Kidney (tissue), 14 donors: ENCODE results near the gene RPL15. TPM values are rescaled to one million over a fixed set of nuclear protein-coding genes. Genes with fewer than 3 reads are reported as not detected.

Source experiments
- DNase-seq, 5 donors: peaks; one replicate each; pipeline ENCODE4 v3.0.0-alpha.2; 2013 to 2020
- FAIRE-seq: peaks from 2 replicates; lab custom pipeline; 2012; peaks lifted over from hg19 to GRCh38; lab: Jason Lieb, UNC
- H3K27ac ChIP-seq, 2 donors: one replicate each; pipeline ENCODE4 v1.7.0; 2013; ENCODE audit warnings: low read depth in 2 of 2, low read length in 2 of 2, inconsistent platforms in 1 of 2
- H3K27me3 ChIP-seq: one replicate; pipeline ENCODE4 v1.7.1; 2013; ENCODE audit warnings: low read length, inconsistent platforms; ENCODE audit not compliant: control insufficient read depth, insufficient read depth
- H3K36me3 ChIP-seq, 3 donors: one replicate each; pipeline versions ENCODE4 v1.7.0 to v1.7.1; 2013; ENCODE audit warnings: low read length in 3 of 3, control low read depth in 1 of 3, inconsistent platforms in 1 of 3; ENCODE audit not compliant: insufficient read depth in 3 of 3, control insufficient read depth in 2 of 3
- H3K4me1 ChIP-seq, 3 donors: one replicate each; pipeline versions ENCODE4 v1.7.0 to v1.7.1; 2013; ENCODE audit warnings: low read length in 3 of 3, inconsistent platforms in 1 of 3, low read depth in 1 of 3; ENCODE audit not compliant: control insufficient read depth in 2 of 3, insufficient read depth in 2 of 3
- H3K4me3 ChIP-seq, 3 donors: one replicate each; pipeline versions ENCODE4 v1.7.0 to v1.8.1; 2013; ENCODE audit warnings: low read length in 3 of 3, control low read depth in 1 of 3, inconsistent platforms in 1 of 3
- H3K9ac ChIP-seq, 3 donors: one replicate each; pipeline versions ENCODE4 v1.7.0 to v1.7.1; 2013; ENCODE audit warnings: low read length in 3 of 3, control low read depth in 1 of 3, inconsistent platforms in 1 of 3
- H3K9me3 ChIP-seq, 3 donors: one replicate each; pipeline versions ENCODE4 v1.7.0 to v1.7.1; 2013; ENCODE audit warnings: low read length in 3 of 3, control low read depth in 1 of 3, inconsistent platforms in 1 of 3; ENCODE audit not compliant: control insufficient read depth in 2 of 3, insufficient read depth in 1 of 3
- CTCF ChIP-seq: IDR thresholded peaks from 3 replicates; pipeline ENCODE4 v1.5.1; 2012; ENCODE audit warnings: mild to moderate bottlenecking, moderate library complexity, borderline replicate concordance; ENCODE audit not compliant: insufficient read depth; ENCODE audit errors: extremely low read depth
- intact Hi-C: fragments of 100-400 bp; cut with DNase I; formaldehyde crosslinking; loops from one replicate; pipeline ENCODE4 v1.11.1; 2022
- polyA plus RNA-seq: library from polyadenylated mRNA; stranded (reverse); fragments of 350-450 nt; fragmentation: Illumina TruSeq; extraction: RNeasy Lipid Tissue Mini Kit (QIAGEN cat#74804); gene quantifications from one replicate; pipeline ENCODE4 v1.2.3, GENCODE V29; 2014; ENCODE audit warnings: low read depth, low replicate concordance; ENCODE audit not compliant: insufficient read depth
- total RNA-seq: library from RNA; stranded (reverse); fragmentation: NEBNext Ultra II Directional; extraction: Animal tissue kit (Norgen Biotek cat#: 25700); gene quantifications from one replicate; pipeline ENCODE4 v1.2.1, GENCODE V29; 2021
- donor health status: control.
- donor health status: control.
- donor health status: control.
- donor health status: control.
- donor health status: control.
- donor health status: DM: yes; HTN: yes; CAD: no.
- donor health status: Normal renal cell carcinoma (clear cell type).

The RPL15 gene
- total and polyA plus RNA-seq, 2 donors from 2014 or later: 1,508 to 2,114 TPM

- no peak for FAIRE-seq
- Histone ChIP-seq H3K27me3 (no peaks in the 10 kb centered on the region), H3K9ac (no peak overlapping the region), H3K4me3 (no peak overlapping the region), H3K36me3 (no peaks in the 10 kb centered on the region), H3K4me1 (no peaks in the 10 kb centered on the region), H3K27ac (no peak overlapping the region), H3K9me3 (no peaks in the 10 kb centered on the region)
- intact Hi-C loops: no loop called here
- no peak for TF ChIP-seq CTCF
- DNase-seq: no peak
These were observed 44.6 kb upstream of the RPL15 start for GRCh38 chr3:23872330-23872729.

GRCh38 chr3:23873941-23874340, 43.0 kb upstream of the RPL15 start:
- DNase-seq: no peak
- H3K27me3 ChIP-seq: no peaks in the 10 kb centered on the region
- no peaks in the 10 kb centered on the region for H3K36me3 ChIP-seq
- no peak for FAIRE-seq
- H3K9me3 ChIP-seq: no peaks in the 10 kb centered on the region
- H3K4me1 ChIP-seq: no peaks in the 10 kb centered on the region
- TF ChIP-seq CTCF: no peak
- H3K4me3 ChIP-seq: no peak overlapping the region
- H3K27ac ChIP-seq: no peak overlapping the region
- no peak overlapping the region for H3K9ac ChIP-seq
- intact Hi-C loops: no loop called here

GRCh38 chr3:23874359-23875112, 42.4 kb upstream of the RPL15 start:
- no peaks in the 10 kb centered on the region for H3K36me3 ChIP-seq
- TF ChIP-seq CTCF: no peak
- no peak overlapping the region for H3K4me3 ChIP-seq
- no peak overlapping the region for H3K9ac ChIP-seq
- H3K9me3 ChIP-seq: no peaks in the 10 kb centered on the region
- H3K27ac ChIP-seq: no peak overlapping the region
- H3K4me1 ChIP-seq: no peaks in the 10 kb centered on the region
- no peak for DNase-seq
- no peak for FAIRE-seq
- intact Hi-C loops: no loop called here
- H3K27me3 ChIP-seq: no peaks in the 10 kb centered on the region
